GM21447 (cell line): ENCODE measurements around the gene SPATC1L.
"Not testable (repeated sequence)": the region's sequence is repeated elsewhere in the genome, so short reads cannot be mapped to it uniquely, and the experiment has no call there.

Experiments used
- ATAC-seq: cut with Tn5 transposase; IDR thresholded peaks from one replicate; pipeline ENCODE4 v1.9.1; 2021; ENCODE audit not compliant: unreplicated experiment

SPATC1L gene

DNA sequence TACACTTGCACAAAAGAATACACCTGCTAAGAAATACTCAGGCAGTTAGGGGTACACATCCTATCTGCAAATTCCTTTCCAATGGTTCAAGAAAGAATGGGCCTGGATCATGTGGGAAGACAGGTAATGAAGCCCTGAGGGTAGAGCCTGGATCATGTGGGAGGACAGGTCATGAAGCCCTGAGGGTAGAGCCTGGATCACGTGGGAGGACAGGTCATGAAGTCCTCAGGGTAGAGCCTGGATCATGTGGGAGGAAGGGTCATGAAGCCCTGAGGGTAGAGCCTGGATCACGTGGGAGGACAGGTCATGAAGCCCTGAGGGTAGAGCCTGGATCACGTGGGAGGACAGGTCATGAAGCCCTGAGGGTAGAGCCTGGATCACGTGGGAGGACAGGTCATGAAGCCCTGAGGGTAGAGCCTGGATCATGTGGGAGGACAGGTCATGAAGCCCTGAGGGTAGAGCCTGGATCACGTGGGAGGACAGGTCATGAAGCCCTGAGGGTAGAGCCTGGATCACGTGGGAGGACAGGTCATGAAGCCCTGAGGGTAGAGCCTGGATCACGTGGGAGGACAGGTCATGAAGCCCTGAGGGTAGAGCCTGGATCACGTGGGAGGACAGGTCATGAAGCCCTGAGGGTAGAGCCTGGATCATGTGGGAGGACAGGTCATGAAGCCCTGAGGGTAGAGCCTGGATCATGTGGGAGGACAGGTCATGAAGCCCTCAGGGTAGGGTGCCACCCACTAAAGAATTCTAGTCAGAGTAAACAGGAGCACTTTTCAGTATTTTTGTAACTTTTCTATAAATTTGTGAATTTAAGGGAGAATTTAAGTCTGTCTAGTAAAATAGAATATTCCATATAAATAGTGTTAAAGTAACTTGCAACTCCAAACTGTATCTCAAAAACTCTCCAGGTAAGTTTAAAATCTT lies 16.9 kb upstream of the SPATC1L start:
- ATAC-seq, result not testable (repeated sequence)

DNA sequence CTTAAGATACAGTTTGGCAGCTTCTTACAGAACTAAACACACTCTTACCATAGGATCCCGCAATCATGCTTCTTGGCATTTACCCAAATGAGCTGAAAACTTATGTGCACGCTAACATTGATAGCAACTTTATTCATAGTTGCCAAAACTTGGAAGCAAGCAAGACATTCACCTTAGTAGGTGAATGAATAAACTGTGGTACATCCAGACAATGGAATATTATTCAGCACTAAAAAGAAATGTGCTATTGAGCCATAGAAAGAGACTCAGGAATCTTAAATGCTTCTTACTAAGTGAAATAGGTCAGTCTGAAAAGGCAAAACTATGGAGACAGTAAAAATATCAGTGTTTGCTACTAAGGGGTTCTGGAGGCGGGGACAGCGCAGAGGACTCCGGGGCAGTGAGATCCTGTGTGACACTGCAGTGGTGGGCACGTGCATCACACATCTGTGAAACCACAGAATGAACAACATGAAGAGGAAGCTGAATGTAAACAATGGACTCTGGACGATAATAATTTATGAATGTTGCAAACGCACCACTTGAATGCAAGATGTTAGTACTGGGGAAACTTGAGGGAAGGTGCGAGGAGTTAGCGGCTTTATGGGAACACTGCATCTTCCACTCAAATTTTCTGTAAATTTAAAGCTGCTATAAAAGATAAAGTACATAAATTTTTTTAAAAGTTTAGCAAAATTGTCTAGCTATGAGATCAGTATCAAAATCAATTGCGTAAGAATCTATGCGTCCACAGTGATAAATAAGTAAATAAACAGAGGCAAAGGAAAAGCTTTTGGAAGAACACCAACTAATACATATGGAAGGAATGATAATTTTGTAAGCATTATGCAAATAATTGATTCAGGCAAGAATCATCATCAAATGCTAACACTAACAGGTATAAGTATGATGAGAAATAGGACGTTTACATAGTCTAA lies 15.4 kb upstream of the SPATC1L start:
- ATAC-seq, result no peak

DNA sequence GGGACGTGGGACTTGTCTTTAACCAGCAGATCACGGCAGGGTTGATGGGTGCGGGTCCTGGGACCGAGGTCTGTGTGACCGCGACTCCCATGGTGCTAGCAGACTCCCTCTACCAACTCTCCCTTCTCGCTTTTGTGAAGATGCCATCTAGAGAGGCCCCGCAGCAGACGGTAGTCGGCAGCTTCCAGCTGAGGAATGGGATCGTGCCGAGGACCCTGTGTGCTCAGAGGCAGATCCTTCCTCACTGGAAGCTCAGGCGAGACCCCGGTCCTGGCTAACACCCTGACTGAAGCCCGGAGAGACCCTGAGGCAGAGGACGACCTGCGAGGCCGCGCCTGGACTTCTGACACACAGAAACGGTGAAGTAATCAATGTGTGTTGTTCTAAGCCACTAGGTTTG lies 12.5 kb upstream of the SPATC1L start:
- ATAC-seq, result no peak

DNA sequence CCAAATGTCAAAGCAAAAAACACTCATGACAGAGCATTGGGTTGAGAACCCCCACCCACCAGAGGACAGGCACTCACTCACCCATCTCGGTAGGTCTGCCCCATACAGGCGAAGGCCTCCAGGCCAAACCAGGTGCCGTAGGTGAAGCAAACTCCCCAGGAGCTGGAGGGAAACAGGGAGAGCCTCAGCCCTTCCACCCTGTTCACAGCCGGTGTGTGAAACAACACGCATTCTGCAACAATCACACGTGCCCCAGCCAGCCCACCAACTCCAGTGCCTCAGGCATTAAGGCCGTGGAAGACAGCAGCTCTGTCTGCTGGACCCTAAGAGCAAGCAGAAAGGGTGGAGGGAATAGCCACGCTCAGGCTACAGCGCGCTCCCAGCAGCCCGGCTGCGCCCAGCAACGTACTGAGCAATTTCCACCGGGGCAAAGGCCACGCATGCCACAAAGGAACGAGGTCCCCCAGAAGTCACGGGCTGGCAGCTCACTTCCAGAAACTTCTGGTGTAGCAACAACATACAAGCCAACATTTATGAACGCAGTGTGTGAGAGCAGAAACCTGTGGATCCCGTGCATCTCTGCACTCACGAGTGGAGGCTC lies 11.4 kb upstream of the SPATC1L start:
- no peak for ATAC-seq

DNA sequence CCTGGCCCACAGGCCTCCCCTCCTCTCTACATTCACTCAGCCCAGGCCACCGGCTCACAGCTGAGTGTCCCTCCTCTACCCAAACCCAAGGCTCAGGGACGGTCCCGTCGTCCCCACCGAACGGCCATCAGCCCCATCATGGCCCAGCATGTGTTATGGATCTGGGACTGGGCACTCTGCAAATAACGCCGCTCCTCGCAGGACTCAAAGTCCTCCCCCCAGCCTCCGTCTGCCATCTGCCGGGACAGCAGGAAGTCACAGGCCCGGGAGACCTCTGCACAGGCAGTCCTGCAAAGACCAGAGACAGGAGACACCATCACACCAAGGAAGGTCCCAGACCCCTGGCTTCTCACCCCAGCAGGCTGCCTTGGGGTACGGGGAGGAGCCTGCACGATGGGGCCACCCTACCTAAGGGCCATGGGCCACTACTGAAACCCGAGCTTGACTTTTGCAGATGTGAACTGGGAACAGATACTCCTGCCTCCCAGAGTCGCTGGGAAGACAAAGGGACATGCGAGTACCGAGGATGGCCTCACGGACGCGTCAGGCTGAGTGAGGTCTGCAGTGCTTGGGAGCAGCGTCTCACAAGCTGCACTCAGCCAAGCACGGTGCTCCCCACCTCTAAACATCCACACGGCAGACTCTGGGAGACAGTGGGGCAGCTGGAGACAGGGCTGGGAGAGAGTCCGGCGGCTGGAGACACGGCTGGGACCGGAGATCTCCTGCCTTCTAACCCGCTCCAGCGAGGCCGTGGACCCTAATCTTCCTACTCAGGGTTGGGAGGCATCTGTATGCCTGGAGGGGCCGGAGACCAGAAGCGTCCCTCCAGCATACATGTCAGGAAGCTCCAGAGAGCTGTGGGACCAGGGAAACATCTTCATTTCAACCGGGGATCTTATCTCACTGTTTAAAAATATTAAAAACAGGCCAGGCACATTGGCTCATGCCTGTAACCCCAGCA lies 10.4 kb upstream of the SPATC1L start:
- ATAC-seq, result no peak

DNA sequence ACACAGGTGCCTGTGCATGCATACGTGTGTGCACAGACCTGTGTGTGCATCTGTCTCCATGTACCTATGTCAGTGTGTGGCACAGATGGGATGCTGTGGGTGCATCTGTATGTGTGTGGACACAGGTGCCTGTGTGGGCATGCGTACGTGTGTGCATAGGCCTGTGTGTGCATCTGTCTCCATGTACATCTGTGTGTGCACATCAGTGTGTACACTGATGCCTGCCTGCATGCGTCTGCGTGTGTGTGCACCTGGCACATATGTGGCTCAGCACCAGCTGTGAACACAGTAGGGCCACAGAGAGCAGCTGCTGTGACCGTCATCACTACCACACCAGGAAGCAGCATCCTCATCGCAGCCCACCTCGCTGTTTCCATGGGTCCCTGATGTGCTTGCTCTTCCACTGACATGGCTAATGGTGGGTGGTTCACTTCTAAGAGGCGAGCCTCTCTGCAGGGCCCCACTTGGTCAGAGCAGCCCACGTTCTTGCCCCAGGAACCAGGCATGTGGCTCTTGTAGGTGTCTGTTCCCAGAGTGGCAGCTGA lies 9.6 kb upstream of the SPATC1L start:
- no peak for ATAC-seq

DNA sequence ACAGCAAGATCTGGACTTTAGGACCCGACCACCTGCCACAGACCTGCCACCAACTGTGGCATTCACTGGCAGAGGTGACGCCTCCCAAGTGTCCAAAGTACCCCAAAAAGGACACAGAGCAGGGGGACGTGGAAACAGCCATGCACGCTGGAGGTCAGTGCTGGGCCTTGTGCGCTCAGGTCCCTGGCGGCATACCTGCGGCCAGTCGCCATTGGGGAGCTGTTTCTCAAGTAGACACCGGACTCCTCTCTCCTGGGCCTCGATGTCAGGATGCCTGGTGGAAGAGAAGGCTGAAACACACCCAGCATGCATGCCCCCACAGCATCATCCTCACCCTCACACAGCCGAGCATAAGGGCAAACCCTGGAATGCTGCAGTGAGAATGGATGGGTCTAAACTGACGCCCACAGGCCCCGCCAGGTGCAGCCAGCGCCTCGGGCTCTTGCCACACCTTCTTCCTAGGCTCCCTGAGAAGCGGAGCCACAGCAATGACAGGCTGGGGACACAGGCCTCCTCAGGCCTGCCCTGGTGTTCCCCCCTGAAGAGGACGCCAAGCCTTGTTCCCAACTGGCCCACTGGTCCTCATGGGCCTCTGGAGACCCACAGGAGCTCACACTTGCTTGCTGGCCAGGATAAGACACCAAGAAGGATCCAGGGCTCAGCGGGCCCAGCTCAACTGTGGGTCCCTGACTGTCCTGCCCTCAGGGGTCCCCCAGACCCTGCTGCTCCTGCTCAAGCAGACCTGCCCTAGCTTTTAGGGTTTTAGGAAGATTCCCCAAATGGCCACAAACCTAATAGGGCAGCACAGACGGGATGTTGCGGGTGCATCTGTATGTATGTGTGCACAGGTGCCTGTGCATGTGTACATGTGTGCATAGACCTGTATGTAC lies 7.7 kb upstream of the SPATC1L start:
- no peak for ATAC-seq

DNA sequence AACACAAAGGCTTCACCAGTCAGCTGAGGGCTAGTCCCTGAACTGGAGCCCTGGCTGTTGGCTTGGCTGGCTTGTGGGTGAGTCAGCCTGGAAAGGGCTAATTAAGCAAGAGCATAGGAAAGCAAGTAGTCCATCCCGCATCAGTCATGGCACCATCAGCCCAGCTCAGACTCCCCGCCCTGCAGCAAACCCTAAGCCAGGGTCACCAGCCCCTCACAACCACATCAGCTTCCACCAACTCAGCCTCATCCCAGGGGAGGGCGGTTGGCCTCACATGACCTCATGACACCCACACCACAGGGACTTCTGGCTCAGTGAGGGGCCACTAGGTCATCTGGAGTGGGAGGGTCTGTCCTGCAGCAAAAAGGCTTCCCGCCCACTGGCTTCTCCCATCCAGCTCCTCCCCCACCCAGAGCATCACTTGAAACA lies 7.0 kb upstream of the SPATC1L start:
- no peak for ATAC-seq

DNA sequence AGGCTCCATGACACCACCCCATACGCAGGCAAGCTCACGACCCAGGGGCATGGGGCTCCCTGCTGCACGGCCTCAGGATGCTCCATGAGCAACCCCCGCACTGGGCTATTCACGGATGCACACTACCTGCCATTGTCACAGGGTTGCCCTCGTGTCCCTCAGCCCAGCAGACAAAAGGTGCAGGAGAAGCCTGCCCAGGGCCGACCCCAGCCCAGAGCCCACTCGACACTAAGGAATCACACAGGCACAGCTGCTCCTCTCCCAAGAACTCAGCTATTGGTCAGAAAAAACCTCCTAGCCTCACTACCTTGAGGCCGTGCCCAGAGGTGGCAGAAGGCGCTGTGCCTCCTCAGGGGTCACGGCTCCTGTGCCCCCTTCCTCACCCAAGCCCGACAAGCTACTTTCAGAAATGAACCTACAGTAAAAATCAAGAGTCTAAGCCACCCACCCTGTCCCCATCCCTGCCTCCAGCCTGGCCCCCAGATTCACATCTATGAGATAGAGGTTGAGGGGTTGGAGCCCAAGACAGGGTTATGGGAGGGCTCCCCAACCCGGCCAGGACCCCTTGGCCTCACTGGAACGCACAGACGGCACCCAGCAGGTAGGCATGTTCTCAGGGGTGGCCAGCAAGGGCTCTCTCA lies 6.4 kb upstream of the SPATC1L start:
- no peak for ATAC-seq

DNA sequence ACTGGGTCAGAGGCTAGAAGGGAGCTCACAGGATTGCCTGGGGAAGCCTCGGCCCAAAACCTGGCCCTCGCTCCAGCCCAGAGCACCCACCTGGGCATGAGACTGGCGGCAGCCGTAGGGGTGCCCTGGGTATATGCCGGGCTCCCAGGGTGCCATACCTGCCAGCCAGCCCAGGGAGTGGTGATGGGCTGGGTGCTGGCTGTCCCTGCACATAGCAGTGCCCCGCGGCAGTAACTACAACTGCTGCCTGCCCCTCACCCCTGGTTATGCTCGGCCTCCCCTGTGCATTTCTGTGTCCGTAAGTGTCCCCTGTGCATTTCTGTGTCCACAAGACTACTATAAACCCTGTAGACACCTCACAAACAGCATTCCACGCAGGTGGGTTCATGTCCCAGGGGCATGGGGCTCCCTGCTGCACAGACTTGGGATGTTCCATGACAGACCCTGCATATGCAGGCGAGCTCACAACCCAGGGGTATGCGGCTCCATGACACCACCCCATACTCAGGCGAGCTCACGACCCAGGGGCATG lies 5.8 kb upstream of the SPATC1L start:
- ATAC-seq, result no peak

DNA sequence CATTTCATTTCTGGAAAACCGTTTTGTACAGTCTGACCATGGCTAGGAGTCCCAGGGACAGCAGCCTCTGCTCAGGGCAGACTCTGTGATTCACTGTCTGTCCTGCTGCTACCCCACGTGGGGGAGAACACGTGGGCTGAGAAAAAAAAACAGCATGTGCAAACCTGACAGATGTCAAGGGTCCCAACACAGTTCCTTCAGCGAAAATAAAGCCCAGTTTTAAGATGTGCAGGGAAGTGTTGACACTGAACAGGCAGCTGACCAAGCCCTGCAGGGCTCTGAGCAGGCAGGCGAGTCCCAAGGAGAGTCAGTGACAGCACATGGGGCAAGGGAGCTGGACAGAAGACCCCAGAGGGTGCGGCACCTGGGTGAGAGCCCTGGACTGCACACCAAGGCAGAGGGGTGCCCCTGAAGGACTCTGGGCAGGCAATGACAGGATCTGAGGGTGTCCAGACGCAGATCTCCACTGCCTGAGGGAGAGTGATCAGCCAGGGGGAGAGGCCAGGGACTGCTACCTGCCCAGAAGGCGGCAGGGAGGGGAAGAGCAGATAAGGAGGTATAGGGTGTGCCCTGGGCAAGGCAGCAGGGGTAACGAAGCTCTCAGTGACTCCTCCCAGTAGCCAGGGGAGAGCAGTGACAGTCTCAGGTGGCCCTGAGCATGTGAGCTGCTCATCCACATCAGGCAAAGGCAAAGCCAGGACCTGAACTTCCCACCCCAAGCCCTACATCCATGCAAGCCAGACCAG lies 5.1 kb upstream of the SPATC1L start:
- ATAC-seq, result no peak

DNA sequence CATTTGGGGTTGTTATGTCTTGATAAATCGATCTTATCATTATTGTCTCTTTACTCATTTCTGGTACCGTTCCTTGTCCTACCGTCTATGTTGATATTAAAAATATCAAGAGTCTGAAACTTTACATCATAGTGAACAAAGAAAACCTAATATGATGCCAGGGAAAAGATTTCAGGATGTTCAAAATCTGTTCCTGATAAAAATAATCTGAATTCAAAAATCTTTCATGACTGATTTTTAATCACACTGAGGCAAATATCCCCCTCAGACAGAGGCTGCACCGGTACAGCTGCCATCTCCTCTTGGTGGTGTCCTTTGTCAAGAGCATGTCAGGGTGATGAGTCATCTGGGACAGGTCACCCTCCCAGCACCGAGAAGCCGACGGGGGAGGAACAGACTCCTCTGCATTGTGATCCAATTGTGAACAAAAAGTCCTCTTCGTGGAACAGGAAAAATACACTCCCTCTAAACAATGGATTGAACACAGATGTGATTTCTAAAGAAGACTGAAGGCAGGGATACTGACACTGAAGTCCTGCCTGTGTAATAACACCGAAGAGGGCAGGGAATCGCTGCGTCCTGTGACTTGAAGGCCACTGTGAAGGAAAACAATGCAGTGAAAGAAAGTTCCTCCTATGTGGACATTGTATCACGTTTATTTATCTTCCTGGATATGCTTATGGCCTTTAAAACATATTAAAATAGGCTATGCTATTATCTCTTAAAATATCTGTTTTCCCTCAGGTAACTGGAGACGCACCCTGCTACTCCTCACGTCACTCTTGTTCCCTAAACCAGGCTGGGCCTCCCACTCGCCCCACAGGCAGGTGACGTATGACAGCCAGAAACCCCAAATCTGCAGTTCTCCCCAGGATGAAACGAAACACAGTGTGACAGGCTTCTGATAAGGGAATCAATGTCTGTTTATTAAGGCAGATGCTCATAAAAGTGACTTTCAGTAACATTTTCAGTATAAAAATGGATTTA lies 4.3 kb upstream of the SPATC1L start:
- no peak for ATAC-seq

DNA sequence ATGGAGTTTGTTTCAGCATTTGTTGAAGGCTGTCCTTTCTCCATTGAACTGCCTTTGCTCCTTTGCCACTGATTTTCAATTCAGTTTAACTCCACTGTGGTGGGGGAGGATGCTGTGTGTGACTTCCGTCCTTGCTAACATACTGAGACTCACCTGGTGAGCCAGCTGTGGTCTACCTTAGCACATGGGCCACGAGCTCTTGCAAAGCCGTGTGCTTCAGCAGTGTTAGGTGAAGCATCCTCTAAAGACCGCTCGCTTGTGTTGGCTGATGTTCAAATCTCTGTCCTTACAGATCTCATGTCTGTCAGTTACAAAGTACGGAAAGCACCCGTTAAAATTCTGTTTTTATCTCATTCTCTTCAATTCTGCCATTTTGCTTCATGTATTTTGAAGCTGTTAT lies 3.6 kb upstream of the SPATC1L start:
- no peak for ATAC-seq

DNA sequence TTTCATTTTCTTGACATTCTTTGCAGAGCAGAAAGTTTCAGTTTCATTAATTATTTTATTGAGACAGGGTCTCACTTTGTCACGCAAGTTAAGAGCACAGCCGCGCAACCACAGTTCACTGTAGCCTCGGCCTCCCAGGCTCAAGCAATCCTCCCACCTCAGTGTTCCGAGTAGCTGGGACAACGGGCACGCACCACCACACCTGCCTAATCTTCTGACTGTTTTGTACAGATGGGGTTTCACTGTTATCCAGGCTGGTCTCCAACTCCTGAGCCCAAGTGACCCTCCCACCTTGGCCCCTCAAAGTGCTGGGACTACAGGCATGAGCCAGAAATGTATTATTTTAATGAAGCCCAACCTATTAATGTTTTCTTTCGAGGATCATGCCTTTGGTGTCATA lies 3.0 kb upstream of the SPATC1L start:
- no peak for ATAC-seq

DNA sequence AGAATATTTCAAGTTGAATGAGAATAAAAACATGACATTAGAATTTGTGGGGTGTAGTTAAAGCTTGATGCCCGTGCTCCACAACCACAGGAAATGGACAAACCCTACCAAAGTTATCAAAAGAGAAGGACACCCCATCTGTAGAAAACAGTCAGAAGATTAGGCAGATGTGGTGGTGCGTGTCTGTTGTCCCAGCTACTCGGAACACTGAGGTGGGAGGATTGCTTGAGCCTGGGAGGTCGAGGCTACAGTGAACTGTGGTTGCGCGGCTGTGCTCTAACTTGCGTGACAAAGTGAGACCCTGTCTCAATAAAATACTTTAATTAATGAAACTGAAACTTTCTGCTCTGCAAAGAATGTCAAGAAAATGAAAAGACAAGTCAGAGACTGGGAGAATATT lies 1.5 kb upstream of the SPATC1L start:
- no peak for ATAC-seq
